GM15510 (cell line): Measurements from ENCODE around the gene ITSN2.

Experiments
- POLR2A ChIP-seq: IDR thresholded peaks from 3 replicates; pipeline ENCODE4 v1.6.1; 2011; ENCODE audit warnings: borderline replicate concordance; ENCODE audit not compliant: insufficient read length; ENCODE audit errors: extremely low read depth

Gene ITSN2

DNA sequence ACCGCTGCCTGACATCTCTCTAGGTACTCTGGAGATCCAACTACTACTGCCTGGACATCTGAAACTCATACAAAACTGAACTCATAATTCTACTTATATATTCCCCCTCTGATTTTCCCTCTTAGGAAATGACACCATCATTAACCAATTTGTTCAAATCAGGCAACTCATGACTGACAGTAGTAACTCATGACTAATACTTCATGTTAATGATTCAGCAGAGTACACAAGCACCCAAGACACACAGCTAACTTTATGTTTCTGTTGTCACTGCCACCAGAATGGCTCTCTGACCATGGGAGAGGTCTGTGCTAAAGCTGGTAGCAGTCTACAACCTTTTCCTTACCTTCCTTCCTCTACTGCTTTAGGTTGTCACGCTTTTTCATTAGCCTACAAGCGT is 91.1 kb downstream of the ITSN2 start:
- TF ChIP-seq POLR2A, result no peak

DNA sequence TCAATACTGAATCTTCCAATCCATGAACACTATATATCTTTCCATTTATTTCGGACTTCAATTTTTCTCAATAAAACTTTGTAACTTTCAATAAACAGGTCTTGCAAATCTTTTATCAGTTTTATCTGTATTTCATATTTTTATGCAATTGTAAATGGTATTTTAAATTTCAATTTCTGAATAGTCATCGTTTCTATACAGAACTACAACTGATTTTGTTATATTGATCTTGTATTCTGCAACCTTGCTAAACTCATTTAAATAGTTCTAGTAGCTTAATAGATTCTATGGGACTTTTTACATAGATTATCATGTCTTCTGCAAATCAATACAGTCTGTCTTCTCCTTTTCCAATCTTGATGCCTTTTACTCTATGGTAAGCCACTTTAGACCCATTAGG is 95.1 kb downstream of the ITSN2 start:
- TF ChIP-seq POLR2A, result no peak

DNA sequence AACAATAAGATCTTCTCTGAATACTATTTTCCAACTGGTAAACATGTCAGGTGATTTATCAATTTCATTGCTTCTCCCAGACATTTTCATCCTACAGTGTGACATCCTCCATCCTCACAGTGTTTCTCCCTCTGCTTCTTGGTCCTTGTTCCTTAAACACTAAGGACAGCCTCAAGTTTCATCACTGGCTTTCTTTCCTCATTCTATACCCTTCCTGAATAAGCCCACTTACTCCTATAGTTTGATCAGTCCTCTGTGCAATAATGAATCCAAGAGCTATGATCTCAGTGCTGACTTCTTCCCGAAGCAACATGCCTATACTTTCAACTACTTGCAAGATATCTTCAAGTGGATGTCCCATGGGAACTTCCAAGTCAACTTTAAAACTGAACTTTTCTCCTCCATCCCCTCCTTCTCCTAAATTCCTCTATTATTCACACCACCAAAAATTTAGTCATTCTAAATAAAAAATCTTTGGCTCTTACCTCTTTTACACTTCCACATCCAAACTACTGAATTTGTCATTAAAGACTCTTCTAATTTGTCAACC is 97.8 kb downstream of the ITSN2 start:
- TF ChIP-seq POLR2A, result no peak

DNA sequence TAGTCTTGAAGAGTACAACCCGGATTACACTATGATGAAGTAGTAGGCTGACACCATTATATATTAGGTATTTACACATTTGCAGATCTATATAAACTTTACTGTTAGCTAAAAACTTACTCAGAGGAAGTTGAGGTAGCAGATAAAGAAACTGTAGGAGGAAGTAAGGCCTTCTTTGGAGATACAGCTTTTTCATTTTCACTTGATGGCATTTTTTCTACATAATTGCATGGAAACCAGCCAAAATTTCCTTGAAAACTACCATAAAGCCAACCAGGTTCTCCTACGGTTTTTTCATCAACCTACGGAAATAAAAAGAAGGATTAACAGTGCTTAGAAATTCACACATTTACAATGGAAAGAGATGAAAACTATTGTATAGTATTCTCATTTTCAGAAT is 98.9 kb downstream of the ITSN2 start:
- no peak for TF ChIP-seq POLR2A

DNA sequence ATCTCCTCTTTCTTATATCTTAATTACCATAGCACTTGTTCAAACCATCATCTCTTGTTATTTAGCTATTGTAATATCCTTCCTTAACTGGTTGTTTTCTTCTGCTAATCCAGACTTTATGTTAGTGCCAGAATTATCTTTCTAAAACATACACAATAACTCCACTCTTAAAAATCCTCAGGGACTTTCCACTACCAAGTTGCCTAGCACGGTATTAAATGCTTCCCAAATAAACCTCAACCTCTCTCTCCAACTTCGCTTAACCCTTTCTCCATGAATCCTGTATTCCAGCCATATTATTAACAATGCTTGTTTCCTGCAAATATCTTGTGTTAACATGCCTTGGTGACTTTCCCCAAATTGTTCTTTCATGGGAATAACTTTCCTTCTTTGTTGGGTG is 101.0 kb downstream of the ITSN2 start:
- TF ChIP-seq POLR2A, result no peak

DNA sequence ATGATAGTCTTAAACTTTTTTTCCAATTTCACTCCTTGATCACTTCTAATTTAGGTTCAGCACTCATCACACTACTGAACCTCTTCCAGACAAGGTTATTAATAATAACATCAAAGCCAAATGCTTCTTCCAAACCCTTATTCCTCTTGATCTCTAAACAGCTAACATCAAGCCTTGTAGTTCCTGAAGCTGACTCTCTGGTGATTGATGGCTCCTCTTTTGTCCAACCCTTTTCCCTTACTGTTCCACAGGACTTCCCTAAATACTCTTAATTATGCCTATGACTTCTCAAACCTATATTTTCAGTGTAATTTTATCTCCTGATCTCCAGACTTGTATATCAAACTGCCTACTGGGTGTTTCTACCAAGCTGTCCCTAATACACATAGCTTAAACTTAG is 101.6 kb downstream of the ITSN2 start:
- no peak for TF ChIP-seq POLR2A

DNA sequence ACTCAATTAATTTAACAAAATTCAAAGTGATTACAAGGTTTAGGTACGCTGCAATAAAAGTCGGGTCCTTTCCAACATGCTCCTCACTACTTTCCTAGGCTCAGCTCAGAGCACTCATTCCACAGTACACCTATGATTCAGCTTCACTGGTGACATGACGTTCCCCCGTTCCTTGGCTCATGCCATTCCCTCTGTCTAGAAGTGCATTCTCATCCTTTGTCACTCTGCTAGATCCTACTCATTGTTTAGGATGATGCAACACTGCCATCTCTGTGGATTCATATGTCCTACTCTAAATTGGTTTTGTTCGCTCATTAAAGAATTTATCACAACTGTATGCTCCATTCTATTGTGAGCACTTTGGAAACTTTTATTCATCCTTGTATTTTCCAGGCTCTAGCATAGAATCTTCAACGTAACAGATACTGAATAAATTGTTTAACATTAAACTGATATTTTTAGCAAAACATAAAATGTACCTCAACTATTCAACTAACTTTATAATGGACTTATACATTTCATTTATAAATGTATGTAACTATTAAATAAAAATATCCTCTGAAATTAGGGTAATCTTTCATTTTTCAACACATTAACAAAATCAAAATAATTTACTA is 106.9 kb downstream of the ITSN2 start:
- TF ChIP-seq POLR2A, result no peak

DNA sequence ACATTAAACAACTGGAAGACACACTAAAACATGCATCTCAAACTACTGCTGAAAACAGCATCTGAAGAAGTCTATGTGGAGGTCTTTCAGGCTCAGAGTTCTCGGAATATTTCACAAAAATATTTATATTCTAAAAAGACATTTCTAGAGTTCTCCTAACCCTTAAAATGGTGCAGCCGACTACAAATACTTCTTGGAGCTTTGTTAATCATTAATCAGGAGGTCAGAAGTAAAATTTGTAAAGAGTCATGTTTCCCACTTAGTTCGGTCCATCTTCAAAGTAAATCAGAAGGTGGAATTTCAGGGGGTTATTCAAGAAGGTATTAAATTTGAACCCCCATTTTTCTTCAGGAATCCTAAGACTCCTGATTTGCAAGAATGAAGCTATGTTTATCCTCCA is 112.7 kb downstream of the ITSN2 start:
- no peak for TF ChIP-seq POLR2A

DNA sequence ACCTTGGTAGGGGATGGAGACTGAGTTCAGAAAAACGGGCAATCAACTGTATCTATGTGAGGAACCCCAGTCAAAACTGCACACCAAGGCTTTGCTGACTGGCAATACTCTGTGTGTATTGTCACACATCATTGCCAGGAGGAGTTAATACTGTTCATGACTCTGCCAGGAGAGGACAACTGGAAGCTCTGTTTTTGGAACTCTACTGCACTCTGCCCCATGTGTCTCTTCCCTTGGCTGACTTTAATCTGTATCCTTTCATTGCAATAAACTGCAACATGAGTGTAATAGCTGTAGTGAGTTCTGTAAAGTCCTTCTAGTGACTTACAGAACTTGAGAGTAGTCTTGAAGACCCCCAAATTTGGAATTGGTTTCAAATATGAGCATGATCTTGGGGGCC is 113.2 kb downstream of the ITSN2 start:
- no peak for TF ChIP-seq POLR2A

DNA sequence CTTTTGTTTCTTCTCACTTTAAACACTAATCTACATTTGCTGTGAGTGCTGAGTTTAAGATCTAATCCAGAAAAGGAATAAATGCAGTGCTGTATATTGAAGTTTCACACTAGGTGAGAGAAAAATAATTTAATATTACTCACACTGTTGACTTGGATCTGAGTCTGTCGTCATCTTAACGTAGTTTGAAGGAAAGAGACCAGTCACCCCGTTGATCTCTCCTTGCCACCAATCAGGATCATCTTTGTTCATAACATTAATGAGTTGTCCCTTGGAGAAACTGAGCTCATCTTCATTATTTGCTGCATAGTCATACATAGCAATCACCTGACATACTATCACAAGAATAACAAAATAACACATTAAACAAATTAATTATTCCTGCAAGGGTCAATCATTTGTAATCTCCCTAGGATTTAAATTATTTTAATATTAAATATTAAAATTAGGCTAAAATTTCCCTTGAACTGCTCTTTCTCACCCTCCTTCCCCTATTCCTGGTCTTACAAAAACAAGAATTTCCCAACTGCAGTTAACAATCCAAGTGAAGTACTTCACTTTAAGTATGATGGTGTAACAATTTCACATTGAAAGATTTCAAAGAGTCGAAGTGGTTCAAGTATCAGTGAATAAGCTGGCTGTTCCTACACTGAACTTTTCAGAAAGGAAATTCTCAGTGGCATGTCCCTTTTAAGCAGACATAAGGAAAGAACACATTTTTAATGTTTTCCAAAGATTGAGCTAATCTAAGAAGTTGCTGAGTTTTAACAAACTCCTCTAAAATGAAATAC is 114.2 kb downstream of the ITSN2 start:
- TF ChIP-seq POLR2A, result no peak

DNA sequence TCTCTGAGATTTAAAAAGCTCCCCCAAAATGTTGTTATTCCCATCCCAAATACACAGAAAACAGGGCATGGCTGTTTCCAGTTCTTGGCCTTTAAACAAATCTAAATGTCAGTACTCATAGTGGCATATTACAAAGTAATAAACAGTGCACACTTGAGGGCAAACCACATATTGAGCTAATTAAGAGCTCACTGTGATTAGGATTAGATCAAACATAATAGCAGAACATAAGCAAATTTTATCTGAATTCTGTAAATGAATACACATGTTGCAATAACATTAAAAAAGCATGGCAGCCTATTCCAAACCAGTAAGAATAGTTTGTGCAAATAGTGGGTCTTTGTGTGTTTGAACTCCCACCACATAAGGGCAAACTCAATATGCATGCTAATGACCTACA is 118.8 kb downstream of the ITSN2 start:
- TF ChIP-seq POLR2A, result no peak

DNA sequence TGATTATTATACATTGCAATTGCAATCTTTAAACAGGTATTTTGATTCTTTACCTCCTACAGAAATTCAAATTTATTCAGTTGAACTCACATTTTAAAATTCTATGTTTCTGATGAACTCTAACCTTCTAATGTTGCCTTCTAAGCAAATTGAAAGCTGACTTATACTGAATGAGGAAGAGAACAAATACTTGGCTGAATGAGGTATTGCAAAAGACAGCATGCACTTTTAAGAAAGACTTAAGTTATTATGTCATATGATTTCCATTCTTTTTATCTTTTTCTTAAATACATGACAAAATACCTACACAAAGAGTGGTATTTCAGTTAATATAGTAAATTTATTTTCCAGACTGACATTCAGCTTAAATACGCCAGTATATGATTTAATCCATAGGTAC is 120.8 kb downstream of the ITSN2 start:
- TF ChIP-seq POLR2A, result no peak

DNA sequence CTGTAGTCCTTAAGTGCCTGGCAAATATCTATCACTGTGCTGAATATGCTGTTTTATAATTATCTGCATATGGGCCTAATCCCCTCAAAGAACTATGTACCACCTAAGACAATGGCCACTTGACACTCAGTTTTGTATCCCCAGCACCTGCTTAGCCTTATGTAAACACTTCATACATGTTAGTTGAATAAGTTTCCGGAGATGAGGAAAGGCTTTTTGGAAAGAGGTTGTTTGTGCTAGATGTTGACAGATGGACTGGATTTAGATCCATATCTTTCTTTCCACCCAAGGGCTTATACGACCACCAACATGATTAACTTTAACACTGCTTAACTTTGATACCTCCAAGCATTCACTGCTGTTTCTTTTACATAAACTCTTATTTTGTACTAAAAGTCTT is 122.2 kb downstream of the ITSN2 start:
- no peak for TF ChIP-seq POLR2A

DNA sequence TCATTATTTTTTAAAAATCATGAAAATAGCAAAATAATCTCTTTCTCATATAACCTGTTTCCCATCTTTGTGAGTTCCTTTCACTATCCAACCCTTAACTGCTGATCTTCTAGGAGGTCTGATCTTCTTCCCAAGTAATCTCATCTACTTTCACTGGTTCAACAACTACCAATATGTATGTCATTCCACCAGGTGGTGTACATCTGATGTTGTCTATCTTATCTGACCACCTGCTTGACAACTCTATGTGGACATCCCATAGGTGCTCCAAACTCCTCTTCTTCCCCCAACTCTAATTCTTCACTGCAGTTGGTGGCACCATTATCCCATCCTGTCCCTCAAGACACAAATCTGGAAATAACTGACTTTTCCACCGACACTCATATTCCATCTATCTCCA is 123.0 kb downstream of the ITSN2 start:
- no peak for TF ChIP-seq POLR2A

DNA sequence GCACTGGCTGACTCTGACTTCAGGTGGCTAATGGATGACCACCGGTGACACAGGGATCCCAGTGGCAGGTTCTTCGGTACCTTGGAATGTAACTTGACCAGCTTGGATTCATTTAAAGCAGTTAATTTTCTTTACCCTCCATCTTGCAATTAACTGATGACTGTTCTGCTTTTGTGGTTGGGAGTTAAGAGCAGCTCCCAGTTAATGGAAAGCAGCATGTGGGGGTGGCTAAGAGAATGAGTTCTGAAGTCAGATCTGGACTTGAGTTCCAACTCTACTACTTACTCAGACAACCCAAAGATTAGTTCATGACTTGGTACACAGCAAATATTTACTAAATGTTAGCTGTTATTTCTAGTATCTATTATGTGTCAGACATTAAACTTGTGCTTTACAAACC is 127.0 kb downstream of the ITSN2 start:
- no peak for TF ChIP-seq POLR2A

DNA sequence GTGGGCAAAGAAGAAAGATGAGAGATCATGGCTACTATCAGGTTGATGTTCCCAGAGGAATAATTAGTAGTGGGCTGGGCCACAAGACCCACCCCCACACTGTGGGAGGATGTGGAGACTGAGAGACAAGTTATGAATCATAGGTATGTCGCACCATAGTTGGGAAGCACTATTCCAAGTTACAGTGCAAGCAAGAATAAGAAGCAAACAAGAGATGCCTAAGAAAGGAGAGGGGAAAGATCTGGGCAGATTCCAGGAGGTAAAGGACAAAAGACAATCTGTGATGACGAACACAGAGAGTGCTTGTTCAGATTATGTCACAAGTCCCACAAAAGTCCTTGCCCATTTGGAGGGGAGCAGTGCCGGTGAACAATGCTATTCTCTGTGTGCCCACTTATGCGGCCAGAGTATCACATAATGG is 128.9 kb downstream of the ITSN2 start:
- TF ChIP-seq POLR2A, result no peak
